GM19372 (cell line): ENCODE results near the gene NIPA2.
"Not testable (repeated sequence)": the region's sequence is repeated elsewhere in the genome, so short reads cannot be mapped to it uniquely, and the experiment has no call there.

ENCODE experiments used
- ATAC-seq: cut with Tn5 transposase; IDR thresholded peaks from one replicate; pipeline ENCODE4 v1.9.1; 2021; ENCODE audit warnings: mild to moderate bottlenecking, low read depth, moderate library complexity; ENCODE audit not compliant: unreplicated experiment

The NIPA2 gene

GRCh38 chr15:22838292-22839042, at the start of gene NIPA2:
NIPA2 (plus strand) TSS chr15:22838666; CDS start chr15:22851732, 13,066 bp downstream.
- peak; percentile 81 for ATAC-seq

DNA sequence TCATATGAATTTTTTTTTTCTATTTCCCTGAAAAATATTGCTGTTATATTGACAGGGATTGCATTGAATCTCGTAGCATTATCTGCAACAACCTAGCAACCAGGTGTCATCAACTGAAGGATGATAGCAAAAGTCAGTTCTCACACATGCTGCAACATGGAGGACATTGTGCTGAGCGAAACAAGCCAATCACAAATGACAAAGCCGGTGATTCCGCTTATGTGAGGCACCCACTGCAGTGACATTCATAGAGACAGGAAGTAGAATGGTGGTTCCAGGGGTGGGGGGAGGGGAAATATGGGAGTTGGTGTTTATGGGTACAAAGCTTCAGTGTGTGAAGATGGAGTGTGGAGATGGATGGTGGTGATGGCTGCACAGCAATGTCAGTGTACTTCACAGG, 44.4 kb upstream of the NIPA2 start:
- no peak for ATAC-seq

DNA sequence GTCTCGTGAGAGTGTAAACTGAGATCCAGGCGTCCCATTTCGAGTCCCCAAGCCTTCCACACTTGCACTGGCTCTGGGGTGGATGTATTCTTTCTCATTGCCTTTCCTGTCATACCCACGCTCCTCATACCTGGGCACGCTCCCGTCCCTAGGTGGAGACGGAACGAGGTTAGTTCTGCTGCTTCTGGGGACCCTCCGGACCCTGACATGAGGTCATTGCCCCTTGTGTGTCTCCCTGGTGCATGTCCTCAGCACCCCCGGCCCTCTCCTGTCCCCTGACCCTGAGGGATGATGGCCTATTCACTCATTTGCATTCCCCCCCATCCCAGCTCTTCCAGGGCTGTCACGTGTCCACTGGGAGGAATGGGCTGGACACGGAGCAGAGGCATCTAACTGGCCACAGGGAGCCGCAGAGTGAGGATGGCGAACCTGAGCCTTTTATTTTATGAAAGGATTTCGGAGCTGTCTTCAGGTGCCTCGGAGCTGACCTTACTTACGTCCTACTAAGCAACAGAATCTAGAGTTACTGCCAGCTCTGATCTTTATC, 43.8 kb upstream of the NIPA2 start:
- ATAC-seq: no peak

GRCh38 chr15:22795206-22796063, 43.0 kb upstream of the NIPA2 start:
- ATAC-seq: no peak

GRCh38 chr15:22796079-22796478, 42.4 kb upstream of the NIPA2 start:
- no peak for ATAC-seq

DNA sequence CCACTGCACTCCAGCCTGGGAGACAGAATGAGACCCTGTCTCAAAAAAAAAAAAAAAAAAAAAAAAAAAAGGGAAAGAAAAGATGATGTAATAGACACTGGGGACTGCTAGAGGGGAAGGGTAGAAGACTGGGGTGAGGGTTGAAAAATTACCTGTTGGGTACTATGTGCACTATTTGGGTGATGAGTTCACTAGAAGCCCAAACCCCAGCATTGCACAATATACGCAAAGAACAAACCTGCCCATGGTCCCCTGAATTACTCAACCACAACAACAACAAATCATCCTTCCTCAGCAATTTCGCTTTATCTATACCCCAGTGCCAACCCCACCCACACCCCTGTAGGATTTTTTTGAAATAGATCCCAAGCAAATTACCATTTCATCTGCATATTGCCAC, 38.6 kb upstream of the NIPA2 start:
- no peak for ATAC-seq

- ATAC-seq: not testable (repeated sequence)
Observed at GRCh38 chr15:22803006-22803405, 35.5 kb upstream of the NIPA2 start.

GRCh38 chr15:22806156-22806555, 32.3 kb upstream of the NIPA2 start:
- no peak for ATAC-seq

DNA sequence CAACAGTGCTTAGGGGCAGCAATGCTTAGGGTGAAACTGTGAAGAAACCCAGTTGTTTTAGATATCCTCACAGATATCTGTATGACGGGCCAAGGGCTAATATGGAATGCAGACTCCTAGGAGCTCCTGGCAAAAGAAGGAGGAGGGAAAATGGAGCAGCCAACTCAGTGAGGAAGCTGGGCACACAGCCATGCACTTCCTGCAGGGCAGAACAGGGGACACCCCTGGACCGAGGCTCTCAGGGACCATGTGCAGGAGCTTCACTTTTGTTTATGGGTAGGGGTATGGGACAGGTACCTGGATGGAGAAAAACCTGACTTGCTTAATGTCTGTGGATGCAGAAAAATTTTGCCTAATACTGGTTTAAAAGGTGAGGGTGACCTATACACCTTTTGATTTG, 31.8 kb upstream of the NIPA2 start:
- ATAC-seq: no peak

DNA sequence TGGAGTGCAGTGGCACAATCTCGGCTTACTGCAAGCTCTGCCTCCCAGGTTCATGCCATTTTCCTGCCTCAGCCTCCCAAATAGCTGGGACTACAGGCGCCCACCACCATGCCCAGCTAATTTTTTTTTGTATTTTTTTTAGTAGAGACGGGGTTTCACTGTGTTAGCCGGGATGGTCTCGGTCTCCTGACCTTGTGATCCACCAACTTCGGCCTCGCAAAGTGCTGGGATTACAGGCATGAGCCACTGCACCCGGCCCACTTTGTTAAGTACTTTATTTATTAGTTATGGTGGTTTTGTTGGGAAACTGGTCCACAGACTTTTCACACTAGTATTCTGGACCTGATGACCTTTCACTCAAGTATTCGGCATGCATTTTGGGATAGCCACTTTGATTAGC, 30.6 kb upstream of the NIPA2 start:
- not testable (repeated sequence) for ATAC-seq

DNA sequence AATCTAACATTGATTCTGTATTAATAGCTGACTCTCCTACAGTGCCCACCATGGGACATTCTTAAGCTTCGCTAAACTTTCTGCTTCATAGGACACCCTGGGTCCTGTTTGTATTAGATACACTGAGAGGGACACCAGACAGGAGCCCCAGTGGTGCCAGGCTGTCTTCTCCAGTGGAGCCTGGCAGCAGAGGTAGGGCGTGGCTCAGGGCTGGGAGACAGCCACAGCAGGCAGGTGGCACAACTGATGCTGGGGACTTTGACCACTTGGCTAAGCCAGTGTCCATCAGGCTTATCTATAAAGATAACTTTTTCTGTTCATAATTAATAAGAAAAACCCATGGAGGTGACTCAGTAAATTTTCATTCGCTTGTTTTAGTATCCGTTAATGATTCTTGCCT, 30.2 kb upstream of the NIPA2 start:
- ATAC-seq: no peak

GRCh38 chr15:22808761-22809280, 29.6 kb upstream of the NIPA2 start:
- no peak for ATAC-seq

DNA sequence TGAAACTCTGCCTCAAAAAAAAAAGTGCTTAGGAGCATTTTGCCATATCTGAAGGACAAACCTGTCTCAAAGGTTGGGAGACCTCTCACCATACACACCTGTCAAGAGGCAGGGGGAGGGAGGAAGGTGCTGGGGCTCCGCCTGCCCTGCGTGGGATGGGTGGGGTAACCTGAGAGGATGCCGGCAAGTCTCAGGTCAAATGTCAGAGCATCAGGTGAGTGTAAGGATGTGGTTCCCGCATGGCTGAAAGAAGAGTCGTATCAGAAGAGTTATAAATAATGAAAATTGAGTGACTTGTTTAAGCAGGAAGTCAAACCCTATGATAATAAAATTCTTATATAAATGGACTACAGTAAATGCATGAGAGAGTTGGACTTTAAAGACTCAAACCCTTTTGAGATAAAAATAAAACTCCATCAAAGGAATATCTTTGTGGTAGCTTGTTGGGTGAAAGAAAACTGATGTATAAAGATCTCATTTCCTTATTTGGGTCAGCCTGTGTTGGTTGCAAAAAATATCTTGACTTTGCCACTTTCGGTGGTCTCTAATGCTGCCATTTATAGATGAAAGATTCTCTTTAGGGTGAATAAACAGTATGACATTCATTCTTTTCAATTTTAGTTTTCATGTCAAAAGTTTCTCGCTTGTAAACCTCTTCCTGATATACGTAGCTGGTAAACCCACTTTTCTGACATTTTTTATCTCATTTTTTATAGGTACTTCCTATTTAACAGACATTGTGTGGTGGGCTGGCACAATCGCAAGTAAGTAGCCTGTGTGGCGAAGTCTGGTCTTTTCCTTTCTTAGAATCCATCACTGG, 28.2 kb upstream of the NIPA2 start:
- ATAC-seq: peak; percentile 52

- ATAC-seq: no peak
Observed at GRCh38 chr15:22810853-22811338, 27.6 kb upstream of the NIPA2 start.

- no peak for ATAC-seq
Observed at GRCh38 chr15:22811640-22812039, 26.8 kb upstream of the NIPA2 start.

- ATAC-seq: no peak
Observed at GRCh38 chr15:22813844-22814243, 24.6 kb upstream of the NIPA2 start.

DNA sequence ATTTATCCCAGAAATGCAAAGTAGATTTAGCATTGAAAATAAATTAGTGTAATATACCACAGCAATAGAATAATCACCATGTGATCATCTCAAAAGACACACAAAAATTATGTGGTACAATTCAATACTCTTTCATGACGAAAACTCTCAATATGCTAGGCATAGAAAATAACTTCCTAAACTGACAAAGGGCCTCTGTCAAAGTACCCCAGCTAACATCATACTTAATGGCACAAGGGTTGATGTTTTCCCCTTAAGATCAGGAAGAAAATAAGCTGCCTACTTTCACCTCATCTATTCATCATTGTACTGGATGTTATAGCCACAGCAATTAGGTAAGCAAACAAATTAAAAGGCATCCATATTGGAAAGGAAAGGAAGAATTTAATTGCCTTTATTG, 22.7 kb upstream of the NIPA2 start:
- no peak for ATAC-seq

GRCh38 chr15:22819651-22820050, 18.8 kb upstream of the NIPA2 start:
- no peak for ATAC-seq

DNA sequence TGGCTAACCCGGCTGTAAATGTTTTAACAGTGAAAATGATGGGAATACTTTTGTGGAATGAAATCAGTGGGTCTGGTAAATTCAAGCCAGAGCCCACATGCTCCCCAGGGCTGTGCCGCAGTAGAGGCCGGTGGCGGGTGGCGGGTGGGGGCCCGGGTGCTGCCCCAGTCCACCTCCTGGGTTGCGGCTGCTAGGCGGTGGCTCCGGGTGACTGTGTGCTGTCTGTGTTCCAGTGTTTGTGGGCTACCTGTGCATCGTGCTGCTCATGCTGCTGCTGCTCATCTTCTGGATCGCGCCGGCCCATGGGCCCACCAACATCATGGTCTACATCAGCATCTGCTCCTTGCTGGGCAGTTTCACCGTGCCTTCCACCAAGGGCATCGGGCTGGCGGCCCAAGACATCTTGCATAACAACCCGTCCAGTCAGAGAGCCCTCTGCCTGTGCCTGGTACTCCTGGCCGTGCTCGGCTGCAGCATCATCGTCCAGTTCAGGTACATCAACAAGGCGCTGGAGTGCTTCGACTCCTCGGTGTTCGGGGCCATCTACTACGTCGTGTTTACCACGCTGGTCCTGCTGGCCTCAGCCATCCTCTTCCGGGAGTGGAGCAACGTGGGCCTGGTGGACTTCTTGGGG, 14.9 kb upstream of the NIPA2 start:
- no peak for ATAC-seq

DNA sequence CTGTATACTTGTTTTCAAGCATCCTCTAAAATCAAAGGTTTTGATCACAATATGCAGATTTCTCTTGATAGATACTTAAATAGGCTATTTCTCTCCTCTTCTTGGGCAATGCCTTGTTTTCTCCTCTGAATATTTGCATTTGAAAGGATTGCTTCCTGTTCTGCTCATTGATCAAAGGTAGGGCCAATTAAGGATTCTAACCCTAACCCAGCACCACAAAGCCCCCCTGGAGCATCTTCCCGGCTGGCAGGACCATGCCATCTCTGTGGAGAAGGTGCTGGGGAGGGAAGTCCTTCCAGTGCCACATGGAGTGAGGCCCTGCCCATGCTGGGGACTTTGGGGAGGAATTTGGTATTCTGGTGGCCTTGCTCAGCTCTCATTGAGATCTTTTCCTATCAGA, 11.3 kb upstream of the NIPA2 start:
- ATAC-seq: no peak
